Memory B cell (primary cell): ENCODE data around the gene ADAMTS10.

Source experiments
- ATAC-seq: fragments of 150-1000 bp; cut with Tn5 transposase; 2 replicates; pipeline ENCODE4 v1.10.0; 2021; ENCODE audit warnings: low read depth, mild to moderate bottlenecking, moderate library complexity
- DNase-seq, 2 donors: peaks; one replicate each; pipeline ENCODE4 v3.0.0; 2022; ENCODE audit warnings: low spot score in 2 of 2
- H3K27ac Mint-ChIP-seq: one replicate; pipeline ENCODE4 v1.8.0; 2022; ENCODE audit warnings: mild to moderate bottlenecking, moderate library complexity, mixed read lengths
- H3K27me3 Mint-ChIP-seq: one replicate; pipeline ENCODE4 v1.8.0; 2022; ENCODE audit warnings: mixed read lengths
- H3K36me3 Mint-ChIP-seq: one replicate; pipeline ENCODE4 v1.8.0; 2022; ENCODE audit warnings: mild to moderate bottlenecking, mixed read lengths
- H3K4me1 Mint-ChIP-seq: one replicate; pipeline ENCODE4 v1.8.0; 2022; ENCODE audit warnings: mixed read lengths
- H3K4me3 Mint-ChIP-seq: one replicate; pipeline ENCODE4 v1.8.0; 2022; ENCODE audit warnings: mild to moderate bottlenecking, moderate library complexity, mixed read lengths
- H3K9me3 Mint-ChIP-seq: one replicate; pipeline ENCODE4 v1.8.0; 2022; ENCODE audit warnings: mixed read lengths

The ADAMTS10 gene

DNA sequence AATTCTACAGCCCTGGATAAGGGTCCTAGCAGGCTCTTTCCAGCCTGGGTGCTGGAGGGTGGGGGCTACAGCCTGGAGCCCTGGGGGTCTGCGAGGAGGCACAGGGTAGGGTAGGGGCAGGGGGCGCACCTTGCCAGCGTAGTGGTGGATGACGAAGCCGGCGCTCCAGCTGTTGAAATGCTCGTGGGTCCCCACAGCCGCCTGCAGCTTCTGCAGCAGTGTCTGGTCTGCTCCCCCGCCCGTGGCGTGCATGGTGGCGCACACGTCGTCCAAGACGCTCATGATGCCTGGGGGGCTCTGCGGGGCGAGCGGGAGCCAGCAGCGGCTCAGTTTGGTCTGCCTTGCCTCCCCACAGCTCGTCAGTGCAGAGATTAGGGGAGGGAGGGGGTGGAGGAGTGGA lies 66.3 kb downstream of the ADAMTS10 start:
- H3K9me3 Mint-ChIP-seq = no peaks in the 10 kb centered on the region
- no peak overlapping the region for H3K27ac Mint-ChIP-seq
- peaks cover 24% of the 10 kb centered on the region for H3K36me3 Mint-ChIP-seq
- H3K4me1 Mint-ChIP-seq = no peaks in the 10 kb centered on the region
- no peak for ATAC-seq
- no peaks in the 10 kb centered on the region for H3K27me3 Mint-ChIP-seq
- H3K4me3 Mint-ChIP-seq = no peak overlapping the region
- no peak for DNase-seq

DNA sequence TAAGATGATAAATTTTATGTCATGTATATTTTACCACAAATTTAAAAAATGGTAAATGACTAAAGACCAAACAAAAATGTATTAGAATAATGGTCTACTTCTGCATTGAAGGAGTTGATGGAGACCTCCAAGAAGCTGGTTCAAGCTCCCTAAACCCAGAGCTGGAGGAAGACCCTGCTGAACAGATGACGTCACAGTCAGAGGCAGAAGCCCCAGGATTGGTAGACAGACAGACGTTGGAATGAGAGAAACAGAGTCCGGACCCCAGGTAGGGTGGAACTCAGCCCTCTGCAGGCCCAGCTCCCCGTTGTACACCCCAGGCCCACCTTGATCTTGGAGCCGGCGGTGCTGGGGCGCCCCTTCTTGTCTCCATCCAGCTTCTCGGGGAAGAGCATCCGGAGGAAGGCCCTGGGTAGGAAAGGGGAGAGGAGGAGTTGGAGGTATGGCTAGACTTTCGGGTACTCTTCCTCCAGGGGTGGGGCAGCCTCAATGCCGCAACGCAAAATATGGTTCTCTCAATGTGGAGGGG lies 70.8 kb downstream of the ADAMTS10 start:
- Mint-ChIP-seq H3K36me3 (peaks cover 27% of the 10 kb centered on the region), H3K27ac (no peak overlapping the region), H3K4me3 (no peak overlapping the region), H3K4me1 (no peaks in the 10 kb centered on the region), H3K27me3 (no peaks in the 10 kb centered on the region), H3K9me3 (no peaks in the 10 kb centered on the region)
- ATAC-seq (no peak), DNase-seq (no peak)

- Mint-ChIP-seq H3K36me3 (peaks cover 32% of the 10 kb centered on the region), H3K9me3 (no peaks in the 10 kb centered on the region), H3K4me3 (no peak overlapping the region), H3K27ac (no peak overlapping the region), H3K4me1 (no peaks in the 10 kb centered on the region), H3K27me3 (no peaks in the 10 kb centered on the region)
- no peak for ATAC-seq
- DNase-seq = no peak
Observed at GRCh38 chr19:8537099-8537498, 73.4 kb downstream of the ADAMTS10 start.

DNA sequence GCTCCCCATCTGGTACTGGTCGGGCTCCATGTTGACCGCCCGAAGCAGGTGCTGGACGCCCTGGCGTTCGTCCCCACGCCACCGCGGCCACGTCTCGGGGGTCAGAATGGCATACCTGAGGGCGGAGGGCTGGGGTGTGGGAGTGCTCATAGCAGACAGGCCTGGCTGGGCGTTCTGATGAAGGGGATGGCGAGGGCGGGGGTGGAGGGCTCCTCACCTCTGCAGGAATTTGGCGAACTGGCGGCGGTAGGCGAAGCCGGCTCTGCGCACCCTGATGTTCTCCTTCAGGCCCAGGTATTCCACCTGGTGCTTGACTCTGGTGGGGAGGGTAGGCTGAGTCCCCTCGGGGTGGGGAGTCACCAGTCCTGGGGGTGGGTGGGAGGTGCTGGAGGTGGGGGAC lies 74.2 kb downstream of the ADAMTS10 start:
- DNase-seq = no peak

GRCh38 chr19:8532225-8532624 lies 78.3 kb downstream of the ADAMTS10 start:
- no peak overlapping the region for H3K4me3 Mint-ChIP-seq
- H3K9me3 Mint-ChIP-seq = no peaks in the 10 kb centered on the region
- H3K4me1 Mint-ChIP-seq = no peaks in the 10 kb centered on the region
- H3K27me3 Mint-ChIP-seq = no peaks in the 10 kb centered on the region
- H3K36me3 Mint-ChIP-seq = peaks cover 51% of the 10 kb centered on the region
- H3K27ac Mint-ChIP-seq = no peak overlapping the region
- no peak for ATAC-seq
- DNase-seq = no peak

More for the DNA sequence above, 74.2 kb downstream of the ADAMTS10 start:
- Mint-ChIP-seq H3K4me3 (no peak overlapping the region), H3K27ac (peak overlapping the region; percentile 0), H3K36me3 (peaks cover 35% of the 10 kb centered on the region), H3K4me1 (no peaks in the 10 kb centered on the region), H3K9me3 (no peaks in the 10 kb centered on the region), H3K27me3 (no peaks in the 10 kb centered on the region)
- no peak for ATAC-seq

- DNase-seq (no peak), ATAC-seq (no peak)
- H3K27me3 Mint-ChIP-seq = no peaks in the 10 kb centered on the region
- no peaks in the 10 kb centered on the region for H3K9me3 Mint-ChIP-seq
- H3K36me3 Mint-ChIP-seq = peaks cover 52% of the 10 kb centered on the region
- no peak overlapping the region for H3K4me3 Mint-ChIP-seq
- H3K4me1 Mint-ChIP-seq = no peaks in the 10 kb centered on the region
- no peak overlapping the region for H3K27ac Mint-ChIP-seq
Observed at GRCh38 chr19:8531470-8531869, 79.0 kb downstream of the ADAMTS10 start.
